22Rv1 (cell line): ENCODE results near the gene JMJD4.

Experiments used
- H3K27ac ChIP-seq: fragments of 450-650 bp; 2 replicates; pipeline ENCODE4 v1.5.1; 2017
- ZFX ChIP-seq: fragments of 450-650 bp; IDR thresholded peaks from 2 replicates; pipeline ENCODE4 v1.6.1; 2017; ENCODE audit warnings: antibody characterized with exemption, borderline replicate concordance
- TF ChIP-seq, protein P1 (sequence below): fragments of 450-650 bp; IDR thresholded peaks from 2 replicates; pipeline ENCODE4 v1.5.1; 2017; ENCODE audit warnings: mild to moderate bottlenecking

JMJD4 gene

GRCh38 chr1:227757781-227758180 lies 22.7 kb upstream of the JMJD4 start:
- H3K27ac ChIP-seq = no peak overlapping the region
- TF ChIP-seq, protein P1, sequence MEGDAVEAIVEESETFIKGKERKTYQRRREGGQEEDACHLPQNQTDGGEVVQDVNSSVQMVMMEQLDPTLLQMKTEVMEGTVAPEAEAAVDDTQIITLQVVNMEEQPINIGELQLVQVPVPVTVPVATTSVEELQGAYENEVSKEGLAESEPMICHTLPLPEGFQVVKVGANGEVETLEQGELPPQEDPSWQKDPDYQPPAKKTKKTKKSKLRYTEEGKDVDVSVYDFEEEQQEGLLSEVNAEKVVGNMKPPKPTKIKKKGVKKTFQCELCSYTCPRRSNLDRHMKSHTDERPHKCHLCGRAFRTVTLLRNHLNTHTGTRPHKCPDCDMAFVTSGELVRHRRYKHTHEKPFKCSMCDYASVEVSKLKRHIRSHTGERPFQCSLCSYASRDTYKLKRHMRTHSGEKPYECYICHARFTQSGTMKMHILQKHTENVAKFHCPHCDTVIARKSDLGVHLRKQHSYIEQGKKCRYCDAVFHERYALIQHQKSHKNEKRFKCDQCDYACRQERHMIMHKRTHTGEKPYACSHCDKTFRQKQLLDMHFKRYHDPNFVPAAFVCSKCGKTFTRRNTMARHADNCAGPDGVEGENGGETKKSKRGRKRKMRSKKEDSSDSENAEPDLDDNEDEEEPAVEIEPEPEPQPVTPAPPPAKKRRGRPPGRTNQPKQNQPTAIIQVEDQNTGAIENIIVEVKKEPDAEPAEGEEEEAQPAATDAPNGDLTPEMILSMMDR = no peak
- TF ChIP-seq ZFX = no peak

GRCh38 chr1:227756172-227756959 lies 21.3 kb upstream of the JMJD4 start:
- no peak for TF ChIP-seq ZFX
- TF ChIP-seq, protein P1 = no peak
- H3K27ac ChIP-seq = no peak overlapping the region

- H3K27ac ChIP-seq = no peak overlapping the region
- TF ChIP-seq, protein P1 = no peak
- no peak for TF ChIP-seq ZFX
Measured at GRCh38 chr1:227754958-227755357, 19.9 kb upstream of the JMJD4 start.

GRCh38 chr1:227753999-227754711 lies 19.1 kb upstream of the JMJD4 start:
- TF ChIP-seq, protein P1 = no peak
- TF ChIP-seq ZFX = no peak
- H3K27ac ChIP-seq = no peak overlapping the region

DNA sequence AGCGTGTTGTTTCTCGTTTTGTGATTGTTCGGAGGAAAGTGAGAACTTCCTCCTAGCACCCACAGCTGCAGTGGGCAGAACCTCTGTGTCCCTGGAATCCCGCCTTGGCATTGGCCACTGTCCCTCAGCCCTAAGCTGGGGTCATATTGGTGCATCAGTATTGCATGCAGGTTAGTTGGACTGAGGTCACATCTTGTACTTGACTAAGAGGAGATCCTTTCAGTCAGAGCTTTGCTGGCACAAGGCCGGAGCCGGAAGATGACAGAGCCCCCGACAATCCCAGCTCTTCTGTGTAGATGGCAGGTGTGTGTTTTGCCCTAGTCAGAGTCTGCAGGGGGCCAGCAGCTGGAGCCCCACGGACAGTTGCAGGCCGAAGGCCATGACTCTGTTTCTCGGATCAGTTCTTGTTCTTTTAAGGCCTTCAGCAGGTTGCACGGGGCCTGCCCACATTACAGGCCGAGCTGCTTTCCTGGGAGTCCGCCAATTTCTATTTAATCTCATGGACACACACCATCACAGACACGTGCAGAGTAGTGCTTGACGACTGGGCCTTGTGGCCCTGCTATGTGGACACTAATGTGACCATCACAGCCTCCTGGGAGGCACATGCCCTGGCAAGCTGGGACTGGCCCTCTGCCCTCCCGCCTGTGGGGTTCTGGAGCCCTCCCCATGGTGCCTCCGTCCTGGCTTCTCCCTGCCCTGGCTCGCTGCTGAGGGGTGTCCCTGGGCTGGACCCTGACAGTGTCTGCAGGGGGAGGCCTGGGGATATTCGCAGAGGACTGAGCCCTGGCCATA lies 15.0 kb upstream of the JMJD4 start:
- no peak overlapping the region for H3K27ac ChIP-seq
- TF ChIP-seq ZFX = no peak
- TF ChIP-seq, protein P1 = no peak

GRCh38 chr1:227749225-227749624 lies 14.1 kb upstream of the JMJD4 start:
- H3K27ac ChIP-seq = no peak overlapping the region
- no peak for TF ChIP-seq ZFX
- TF ChIP-seq, protein P1 = no peak
